Rectal smooth muscle tissue (tissue), 1 donor: ENCODE measurements around the gene IL4I1.
A peak's percentile ranks its signal among the peaks of the same experiment; 100 is the strongest.
"Not testable (repeated sequence)": the region's sequence is repeated elsewhere in the genome, so short reads cannot be mapped to it uniquely, and the experiment has no call there.

ENCODE experiments used
- H3K27ac ChIP-seq: one replicate; pipeline ENCODE4 v1.7.0; 2013; ENCODE audit warnings: low read depth, low read length, inconsistent platforms
- H3K27me3 ChIP-seq: one replicate; pipeline ENCODE4 v1.7.0; 2013; ENCODE audit warnings: low read length; ENCODE audit not compliant: control insufficient read depth, insufficient read depth
- H3K36me3 ChIP-seq: one replicate; pipeline ENCODE4 v1.7.0; 2013; ENCODE audit warnings: low read length; ENCODE audit not compliant: control insufficient read depth, insufficient read depth
- H3K4me1 ChIP-seq: one replicate; pipeline ENCODE4 v1.7.0; 2013; ENCODE audit warnings: low read length; ENCODE audit not compliant: control insufficient read depth, insufficient read depth
- H3K4me3 ChIP-seq: one replicate; pipeline ENCODE4 v1.7.0; 2013; ENCODE audit warnings: low read length
- H3K9ac ChIP-seq: one replicate; pipeline ENCODE4 v1.7.0; 2013; ENCODE audit warnings: low read length

IL4I1 gene

GRCh38 chr19:49896863-49897621, at the start of gene IL4I1:
TSS of gene IL4I1 (minus strand) at chr19:49896887. CDS start at chr19:49896160, 727 bp downstream.
- Histone ChIP-seq H3K27ac (no peak within 1 kb of the TSS), H3K27me3 (no peaks in the 10 kb centered on the region), H3K4me3 (peak within 1 kb of the TSS; percentile 10), H3K9ac (no peak within 1 kb of the TSS), H3K36me3 (no peaks in the 10 kb centered on the region), H3K4me1 (no peaks in the 10 kb centered on the region)

DNA sequence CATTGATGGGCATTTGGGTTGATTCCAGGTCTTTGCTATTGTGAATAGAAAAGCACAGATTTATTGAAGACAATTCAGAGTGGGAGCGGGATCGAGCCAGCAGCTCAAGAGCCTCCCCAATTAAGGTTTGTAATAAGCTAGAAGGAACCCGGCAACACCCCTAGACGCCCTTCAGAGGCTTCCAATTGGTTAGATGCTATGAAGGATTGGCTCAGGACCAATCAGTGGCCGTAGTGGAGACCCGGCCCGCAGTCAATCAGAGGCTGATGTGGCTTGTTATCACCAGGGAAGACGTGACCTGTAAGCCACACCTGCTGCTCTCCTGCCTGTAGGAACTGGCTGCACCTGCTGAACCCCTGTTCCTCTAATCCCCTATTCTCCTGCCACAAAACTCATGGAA, 49.7 kb upstream of the IL4I1 start:
- Histone ChIP-seq H3K27ac (no peak overlapping the region), H3K27me3 (no peaks in the 10 kb centered on the region), H3K4me3 (no peak overlapping the region), H3K9ac (no peak overlapping the region), H3K36me3 (no peaks in the 10 kb centered on the region), H3K4me1 (no peaks in the 10 kb centered on the region)

- not testable (repeated sequence) for H3K4me3 ChIP-seq, H3K9ac ChIP-seq, H3K27ac ChIP-seq, H3K27me3 ChIP-seq, H3K36me3 ChIP-seq, H3K4me1 ChIP-seq
These were observed 47.9 kb upstream of the IL4I1 start for GRCh38 chr19:49944567-49944966.

DNA sequence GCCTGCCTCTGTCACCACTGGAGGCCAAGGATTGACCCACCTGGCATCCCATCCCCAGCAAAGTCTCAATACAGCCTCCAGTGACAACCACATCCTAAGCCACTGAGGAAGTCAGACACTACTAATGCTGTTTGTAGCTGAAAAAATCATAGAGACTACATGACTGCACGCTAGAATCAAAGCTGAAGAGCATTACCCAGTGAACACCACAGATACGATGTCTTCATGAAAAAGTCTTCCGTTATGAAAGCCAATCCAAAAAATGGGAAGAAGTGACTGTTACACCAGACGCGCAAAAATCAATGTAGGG, 43.8 kb upstream of the IL4I1 start:
- no peaks in the 10 kb centered on the region for H3K36me3 ChIP-seq
- H3K27ac ChIP-seq = no peak overlapping the region
- H3K4me3 ChIP-seq = no peak overlapping the region
- H3K9ac ChIP-seq = no peak overlapping the region
- no peaks in the 10 kb centered on the region for H3K27me3 ChIP-seq
- no peaks in the 10 kb centered on the region for H3K4me1 ChIP-seq

DNA sequence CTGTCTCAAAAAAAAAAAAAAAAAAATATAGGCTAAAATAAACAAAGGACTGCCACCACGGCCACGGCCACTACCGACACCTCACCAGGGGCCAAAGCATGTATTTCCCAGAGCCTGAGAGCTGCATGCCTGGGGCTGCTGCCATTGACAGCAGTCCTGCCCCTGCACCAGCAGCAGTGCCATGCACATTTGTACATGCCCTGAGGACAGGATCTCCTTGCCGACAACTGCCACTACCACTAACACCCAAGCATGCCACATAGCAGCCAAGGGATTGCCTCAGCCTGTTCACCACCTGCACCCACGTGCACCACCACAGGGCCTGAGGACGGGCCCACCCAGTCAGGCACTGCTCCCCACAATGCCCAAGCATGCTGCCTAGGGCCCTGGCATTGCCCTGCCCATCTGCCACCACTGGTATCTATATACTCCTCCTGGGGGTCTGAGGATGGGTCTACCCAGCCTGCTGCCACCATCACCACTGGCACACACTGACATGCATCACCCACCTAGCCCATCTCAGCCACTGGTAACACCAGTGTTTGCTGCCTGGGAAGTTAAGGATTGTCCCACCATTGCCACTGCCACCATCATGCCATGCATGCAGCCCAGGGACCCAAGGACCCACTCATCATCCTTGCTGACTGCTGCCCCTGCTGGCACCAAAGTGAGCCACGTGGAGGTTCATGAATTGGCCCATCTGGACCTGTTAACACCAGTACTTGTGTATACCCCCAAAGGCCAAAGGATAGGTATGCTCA, 43.2 kb upstream of the IL4I1 start:
- Histone ChIP-seq H3K27me3 (no peaks in the 10 kb centered on the region), H3K4me1 (no peaks in the 10 kb centered on the region), H3K9ac (no peak overlapping the region), H3K27ac (no peak overlapping the region), H3K36me3 (no peaks in the 10 kb centered on the region), H3K4me3 (no peak overlapping the region)

GRCh38 chr19:49938662-49939061, 42.0 kb upstream of the IL4I1 start:
- Histone ChIP-seq H3K9ac (no peak overlapping the region), H3K36me3 (no peaks in the 10 kb centered on the region), H3K27ac (no peak overlapping the region), H3K27me3 (no peaks in the 10 kb centered on the region), H3K4me1 (no peaks in the 10 kb centered on the region), H3K4me3 (no peak overlapping the region)

GRCh38 chr19:49937750-49938381, 41.2 kb upstream of the IL4I1 start:
- Histone ChIP-seq H3K27ac (no peak overlapping the region), H3K9ac (no peak overlapping the region), H3K27me3 (no peaks in the 10 kb centered on the region), H3K36me3 (no peaks in the 10 kb centered on the region), H3K4me1 (no peaks in the 10 kb centered on the region), H3K4me3 (peak overlapping the region; percentile 51)

DNA sequence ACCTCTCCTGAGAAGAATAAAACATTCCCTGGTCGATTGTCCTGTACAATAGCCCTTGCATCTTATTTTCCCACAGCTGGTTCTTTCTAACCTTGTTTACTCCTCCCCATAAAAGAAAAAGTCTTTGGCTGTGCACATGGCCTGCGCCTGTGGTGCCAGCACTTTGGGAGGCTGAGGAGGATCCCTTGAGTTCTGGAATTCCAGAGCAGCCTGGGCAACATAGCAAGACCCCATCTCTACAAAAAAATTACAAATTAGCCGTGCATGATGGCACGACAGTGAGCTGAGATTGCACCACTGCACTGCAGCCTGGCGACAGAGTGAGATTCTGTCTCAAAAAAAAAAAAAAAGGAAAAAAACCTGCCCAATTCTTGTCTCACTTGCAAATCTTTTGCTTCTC, 39.9 kb upstream of the IL4I1 start:
- H3K36me3 ChIP-seq = no peaks in the 10 kb centered on the region
- no peak overlapping the region for H3K4me3 ChIP-seq
- no peaks in the 10 kb centered on the region for H3K4me1 ChIP-seq
- no peaks in the 10 kb centered on the region for H3K27me3 ChIP-seq
- H3K9ac ChIP-seq = no peak overlapping the region
- no peak overlapping the region for H3K27ac ChIP-seq

- no peak overlapping the region for H3K27ac ChIP-seq
These were observed 37.0 kb upstream of the IL4I1 start for GRCh38 chr19:49933643-49934042.

DNA sequence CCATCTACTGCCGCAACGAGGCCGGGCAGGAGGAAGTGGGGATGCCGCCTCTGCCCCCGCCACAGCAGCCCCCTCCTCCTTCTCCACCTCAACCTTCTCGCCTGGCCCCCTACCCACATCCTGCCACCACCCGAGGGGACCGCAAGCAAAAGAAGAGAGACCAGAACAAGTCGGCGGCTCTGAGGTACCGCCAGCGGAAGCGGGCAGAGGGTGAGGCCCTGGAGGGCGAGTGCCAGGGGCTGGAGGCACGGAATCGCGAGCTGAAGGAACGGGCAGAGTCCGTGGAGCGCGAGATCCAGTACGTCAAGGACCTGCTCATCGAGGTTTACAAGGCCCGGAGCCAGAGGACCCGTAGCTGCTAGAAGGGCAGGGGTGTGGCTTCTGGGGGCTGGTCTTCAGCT, 36.0 kb upstream of the IL4I1 start:
- Histone ChIP-seq H3K36me3 (peaks cover under 1% of the 10 kb centered on the region), H3K4me3 (no peak overlapping the region), H3K27me3 (no peaks in the 10 kb centered on the region), H3K27ac (no peak overlapping the region), H3K4me1 (peaks cover 3% of the 10 kb centered on the region), H3K9ac (no peak overlapping the region)

More at GRCh38 chr19:49933643-49934042, 37.0 kb upstream of the IL4I1 start:
- H3K36me3 ChIP-seq = no peaks in the 10 kb centered on the region
- no peak overlapping the region for H3K4me3 ChIP-seq
- no peaks in the 10 kb centered on the region for H3K27me3 ChIP-seq
- H3K4me1 ChIP-seq = no peaks in the 10 kb centered on the region
- no peak overlapping the region for H3K9ac ChIP-seq

- no peak overlapping the region for H3K4me3 ChIP-seq
- H3K4me1 ChIP-seq = peaks cover 5% of the 10 kb centered on the region
- H3K9ac ChIP-seq = no peak overlapping the region
- H3K36me3 ChIP-seq = peaks cover 4% of the 10 kb centered on the region
- no peaks in the 10 kb centered on the region for H3K27me3 ChIP-seq
- no peak overlapping the region for H3K27ac ChIP-seq
These were observed 35.4 kb upstream of the IL4I1 start for GRCh38 chr19:49932041-49932451.

DNA sequence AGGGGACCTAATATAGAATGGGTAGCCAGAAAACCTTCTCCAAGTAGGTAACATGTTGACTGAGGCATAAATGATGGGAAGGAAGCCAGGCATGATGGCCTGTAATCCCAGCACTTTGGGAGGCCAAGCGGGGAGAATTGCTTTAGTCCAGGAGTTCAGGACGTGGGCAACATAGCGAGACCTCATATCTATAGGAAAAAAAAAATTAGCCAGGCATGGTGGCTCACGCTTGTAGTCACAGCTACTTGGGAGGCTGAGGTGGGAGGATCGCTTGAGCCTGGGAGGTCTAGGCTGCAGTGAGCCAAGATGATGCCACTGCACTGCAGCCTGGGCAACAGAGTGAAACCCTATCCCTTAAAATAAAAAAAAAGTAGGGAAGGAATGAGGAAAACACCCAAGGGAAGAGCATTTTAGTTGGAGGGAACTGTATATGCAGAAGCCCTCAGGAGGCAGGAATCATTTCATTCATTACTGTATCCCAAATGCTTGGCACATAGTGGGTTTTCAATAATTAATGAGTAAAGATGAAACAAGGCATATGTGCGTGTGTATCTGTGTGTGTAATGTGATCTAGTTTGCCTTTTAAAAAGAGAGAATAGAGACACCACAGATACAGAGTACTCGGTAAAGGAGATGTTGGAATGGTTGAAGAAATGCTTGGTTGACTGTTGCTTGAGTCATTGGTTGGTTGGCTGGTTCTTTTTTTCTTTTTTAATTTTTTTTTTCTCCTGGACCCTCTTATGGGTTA, 34.8 kb upstream of the IL4I1 start:
- no peaks in the 10 kb centered on the region for H3K27me3 ChIP-seq
- peaks cover 5% of the 10 kb centered on the region for H3K4me1 ChIP-seq
- no peak overlapping the region for H3K9ac ChIP-seq
- no peak overlapping the region for H3K27ac ChIP-seq
- peaks cover 4% of the 10 kb centered on the region for H3K36me3 ChIP-seq
- H3K4me3 ChIP-seq = no peak overlapping the region
